ENCODE data around the gene MED15.
"Not testable (repeated sequence)": the region's sequence is repeated elsewhere in the genome, so short reads cannot be mapped to it uniquely, and the experiment has no call there.

The MED15 gene

DNA sequence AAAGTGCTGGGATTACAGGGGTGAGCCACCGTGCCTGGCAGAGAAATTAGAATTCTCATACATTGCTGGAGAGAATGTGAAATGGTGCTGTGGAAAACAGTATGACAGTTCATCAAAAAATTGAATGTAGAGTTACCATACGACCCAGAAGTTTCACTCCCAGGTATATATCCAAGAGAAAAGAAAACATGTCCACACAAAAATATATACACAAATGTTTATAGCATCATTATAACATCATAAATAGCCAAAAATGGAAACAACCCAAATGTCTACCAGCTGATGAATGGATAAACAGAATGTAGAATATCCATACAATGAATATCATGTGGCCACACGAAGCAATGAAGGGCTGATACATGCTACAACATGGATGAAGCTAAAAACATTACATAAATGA, 34.6 kb downstream of the MED15 start:
- no peak for TF ChIP-seq POLR2A (IDR thresholded peaks at IDR 0.05; ENCODE audit: low read depth, low read length)
- DNase-seq (ENCODE audit: insufficient read length, low spot score) = no peak
- no peak for FAIRE-seq

DNA sequence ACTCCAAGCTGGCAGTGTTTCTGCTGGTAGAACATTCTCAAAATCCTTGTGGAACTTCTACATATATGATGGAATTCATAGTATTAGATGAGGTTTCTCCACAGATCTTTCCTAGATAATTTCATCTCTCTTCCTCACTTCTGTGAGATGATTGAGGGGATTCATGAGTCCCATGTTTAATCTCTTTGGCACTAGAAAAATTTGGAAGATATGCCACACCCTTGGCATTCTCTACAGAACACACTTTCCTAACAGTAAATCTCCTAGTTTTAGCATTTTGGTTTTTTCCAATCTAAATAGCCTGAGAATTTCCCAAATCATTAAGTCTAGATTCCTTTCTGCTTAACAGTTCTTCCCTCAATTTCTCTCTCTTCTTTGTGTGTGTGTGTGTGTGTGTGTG, 35.3 kb downstream of the MED15 start:
- FAIRE-seq (no peak), DNase-seq (ENCODE audit: insufficient read length, low spot score) (no peak)
- no peak for TF ChIP-seq POLR2A (IDR thresholded peaks at IDR 0.05; ENCODE audit: low read depth, low read length)

DNA sequence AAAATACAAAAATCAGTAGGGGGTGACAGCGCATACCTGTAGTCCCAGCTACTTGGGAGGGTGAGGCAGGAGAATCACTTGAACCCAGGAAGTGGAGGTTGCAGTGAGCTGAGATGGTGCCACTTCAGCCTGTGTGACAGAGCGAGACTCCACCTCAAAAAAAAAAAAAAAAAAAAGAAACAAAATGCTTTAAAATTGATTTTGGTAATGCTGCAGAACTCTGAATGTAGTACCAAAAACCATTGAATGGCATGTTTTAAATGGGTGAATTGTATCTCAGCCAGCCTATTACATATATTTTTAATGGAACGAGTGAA, 37.9 kb downstream of the MED15 start:
- not testable (repeated sequence) for FAIRE-seq; DNase-seq (ENCODE audit: insufficient read length, low spot score)

DNA sequence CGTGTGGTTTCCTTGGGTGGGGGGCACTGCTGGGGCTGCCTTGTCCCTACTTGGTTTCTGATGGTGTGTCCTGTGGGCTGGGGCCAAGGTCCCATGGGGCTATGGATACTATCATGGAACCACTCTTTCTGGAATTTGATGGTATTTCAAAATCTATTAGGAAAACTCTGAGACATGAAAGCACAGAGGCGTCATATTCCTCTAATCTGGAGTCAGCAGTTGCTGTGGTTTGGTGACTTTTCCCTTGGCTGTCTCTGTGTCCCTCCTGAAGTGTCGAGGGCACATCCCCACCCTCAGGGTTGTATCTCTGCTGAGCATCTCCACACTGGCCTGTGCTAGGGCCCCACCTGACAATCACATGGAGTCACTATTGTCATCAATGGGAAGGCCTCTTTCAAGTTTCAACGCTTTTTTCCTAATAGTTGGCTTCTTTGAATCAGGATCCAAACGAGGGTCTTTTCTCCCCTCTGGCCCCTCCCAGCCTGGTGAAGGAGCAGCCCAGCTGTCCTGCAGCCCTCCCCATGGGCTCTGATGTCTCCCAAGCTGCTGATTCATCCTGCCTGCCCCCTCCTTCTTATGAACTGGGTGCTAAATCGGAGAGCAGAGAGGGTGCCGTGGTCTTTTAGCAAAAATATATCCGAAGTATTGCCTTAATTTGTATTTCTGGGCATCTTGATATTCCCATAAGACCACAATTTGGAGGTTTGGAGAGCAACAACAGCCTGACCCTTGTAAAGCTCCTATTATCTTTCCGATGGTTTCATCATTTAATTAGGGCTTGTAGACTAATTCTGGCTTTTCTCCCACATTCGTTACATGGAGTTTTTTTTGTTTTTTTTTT, 38.5 kb downstream of the MED15 start:
- TF ChIP-seq POLR2A (IDR thresholded peaks at IDR 0.05; ENCODE audit: low read depth, low read length) = no peak
- DNase-seq (ENCODE audit: insufficient read length, low spot score) (no peak), FAIRE-seq (no peak)

DNA sequence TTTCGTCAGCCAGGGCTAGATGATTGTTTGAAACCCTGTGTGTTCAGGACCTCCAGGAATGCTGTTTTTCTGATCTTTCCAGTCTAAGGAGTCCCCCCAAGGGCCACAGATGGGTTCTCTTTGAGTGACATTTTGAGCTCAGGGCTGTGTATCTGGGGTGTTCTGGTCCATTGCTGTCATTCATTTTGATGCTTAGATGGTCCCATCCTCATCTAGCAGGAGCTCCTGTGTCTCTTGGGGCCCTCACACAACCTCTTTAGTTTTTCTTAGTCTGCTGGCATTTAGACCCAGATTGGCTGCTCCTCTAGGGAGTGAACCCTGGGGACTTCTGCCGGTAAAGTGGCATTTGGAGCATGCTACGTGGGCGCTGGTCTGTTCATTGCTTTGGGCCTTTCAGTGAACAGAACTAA, 39.1 kb downstream of the MED15 start:
- TF ChIP-seq POLR2A (IDR thresholded peaks at IDR 0.05; ENCODE audit: low read depth, low read length) = no peak
- no peak for DNase-seq (ENCODE audit: insufficient read length, low spot score)
- FAIRE-seq = no peak

DNA sequence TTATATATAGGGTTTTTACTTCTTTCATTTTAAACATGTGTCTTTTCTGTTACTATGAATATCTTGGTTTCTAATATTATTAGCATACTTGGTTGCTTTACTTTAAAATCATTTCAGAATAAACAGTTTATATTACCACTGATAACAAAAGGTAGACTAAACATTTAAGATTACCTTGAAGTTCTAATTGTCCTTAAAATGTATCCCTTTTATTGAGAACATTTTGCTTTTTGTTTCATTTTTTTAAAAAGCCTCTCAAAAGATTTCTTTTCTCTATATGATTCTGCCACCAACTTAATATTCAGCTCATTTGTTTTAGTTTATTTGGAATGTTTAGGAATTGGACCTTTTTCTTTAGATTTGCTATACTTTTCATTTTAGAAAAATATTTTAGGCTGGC, 39.6 kb downstream of the MED15 start:
- TF ChIP-seq POLR2A (IDR thresholded peaks at IDR 0.05; ENCODE audit: low read depth, low read length) = no peak
- DNase-seq (ENCODE audit: insufficient read length, low spot score) (no peak), FAIRE-seq (no peak)

DNA sequence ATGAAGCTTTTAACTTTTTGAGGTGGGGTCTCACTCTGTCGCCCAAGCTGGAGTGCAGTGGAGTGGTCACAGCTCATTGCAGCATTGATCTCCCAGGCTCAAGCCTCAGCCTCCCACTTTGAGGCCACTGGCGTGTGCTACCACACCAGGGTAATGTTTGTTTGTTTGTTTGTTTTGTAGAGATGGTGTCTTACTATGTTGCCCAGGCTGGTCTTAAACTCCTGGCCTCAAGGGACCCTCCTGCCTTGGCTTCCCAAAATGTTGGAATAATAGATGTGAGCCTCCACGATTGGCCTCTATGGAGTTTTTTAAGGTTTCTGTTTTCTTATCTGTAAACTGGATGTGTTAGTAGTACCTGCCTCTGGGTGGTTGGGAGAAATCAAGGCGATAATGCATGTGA, 41.4 kb downstream of the MED15 start:
- no peak for TF ChIP-seq POLR2A (IDR thresholded peaks at IDR 0.05; ENCODE audit: low read depth, low read length)
- FAIRE-seq (no peak), DNase-seq (ENCODE audit: insufficient read length, low spot score) (no peak)

DNA sequence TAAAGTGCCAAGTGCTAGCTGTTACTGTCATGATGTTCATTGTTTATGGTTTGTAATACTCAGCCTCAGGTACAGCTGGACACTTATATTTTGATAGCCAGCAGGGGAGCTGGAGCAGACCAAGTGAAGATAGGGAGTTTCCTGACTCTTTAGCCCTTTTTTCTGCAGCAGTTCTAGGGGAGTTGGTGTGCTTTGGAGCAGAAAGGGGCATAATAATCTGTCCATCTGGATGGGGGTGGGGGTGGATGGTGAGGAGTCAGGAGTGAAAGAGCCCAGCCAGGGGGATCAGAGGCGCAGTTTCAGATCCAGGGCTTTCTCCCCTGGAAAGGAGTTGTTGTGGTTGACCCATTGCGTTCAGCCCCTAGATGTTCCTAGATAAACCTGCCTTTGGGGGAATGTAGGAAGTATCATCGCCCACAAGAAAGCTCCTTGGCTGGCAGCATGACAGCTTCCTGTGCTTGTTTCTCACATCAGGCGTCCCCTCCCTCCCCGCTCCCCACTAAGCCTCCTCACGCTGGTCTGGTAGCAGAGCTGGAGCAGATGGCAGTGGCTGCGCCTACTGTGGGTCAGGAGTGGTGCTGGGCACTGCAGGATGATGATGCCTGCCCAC, 41.9 kb downstream of the MED15 start:
- TF ChIP-seq POLR2A (IDR thresholded peaks at IDR 0.05; ENCODE audit: low read depth, low read length) = no peak
- FAIRE-seq (no peak), DNase-seq (ENCODE audit: insufficient read length, low spot score) (no peak)

DNA sequence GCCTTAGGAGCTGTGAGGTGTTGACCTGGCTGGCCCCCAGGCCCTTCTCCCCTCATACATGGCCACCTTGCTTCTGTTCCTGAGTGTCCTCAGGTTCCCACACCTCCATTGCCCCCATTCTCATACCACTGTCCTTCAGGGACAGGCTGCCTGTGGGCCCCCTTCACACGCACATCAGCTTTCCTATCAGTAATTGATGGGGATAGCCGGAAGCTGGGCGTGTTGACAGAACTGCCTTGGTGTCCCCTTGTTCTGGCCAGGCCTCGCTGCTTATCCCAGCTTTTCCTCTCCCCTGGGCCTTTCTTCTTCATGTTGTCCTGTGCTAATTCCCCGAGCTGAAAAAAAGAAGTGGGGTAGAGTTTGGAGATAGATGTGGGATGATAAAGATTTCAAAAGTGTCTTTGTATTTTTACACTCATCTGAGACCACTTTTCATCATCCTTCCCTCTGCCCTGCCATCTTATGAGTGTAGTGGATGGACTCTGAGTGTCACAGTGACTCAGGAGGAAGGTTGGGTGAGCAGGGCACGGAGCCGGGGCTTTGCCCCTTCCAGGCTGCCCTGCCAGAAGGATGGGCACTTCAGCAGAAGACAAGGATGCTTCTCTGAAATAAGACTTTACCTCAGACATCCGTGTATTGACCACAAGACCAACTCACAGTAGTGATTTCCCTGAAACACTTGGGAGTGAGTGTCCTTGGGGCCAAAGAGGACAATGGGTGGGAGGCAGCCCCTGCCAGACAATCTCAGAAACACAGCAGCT, 42.8 kb downstream of the MED15 start:
- FAIRE-seq (no peak), DNase-seq (ENCODE audit: insufficient read length, low spot score) (no peak)
- TF ChIP-seq POLR2A (IDR thresholded peaks at IDR 0.05; ENCODE audit: low read depth, low read length) = no peak

DNA sequence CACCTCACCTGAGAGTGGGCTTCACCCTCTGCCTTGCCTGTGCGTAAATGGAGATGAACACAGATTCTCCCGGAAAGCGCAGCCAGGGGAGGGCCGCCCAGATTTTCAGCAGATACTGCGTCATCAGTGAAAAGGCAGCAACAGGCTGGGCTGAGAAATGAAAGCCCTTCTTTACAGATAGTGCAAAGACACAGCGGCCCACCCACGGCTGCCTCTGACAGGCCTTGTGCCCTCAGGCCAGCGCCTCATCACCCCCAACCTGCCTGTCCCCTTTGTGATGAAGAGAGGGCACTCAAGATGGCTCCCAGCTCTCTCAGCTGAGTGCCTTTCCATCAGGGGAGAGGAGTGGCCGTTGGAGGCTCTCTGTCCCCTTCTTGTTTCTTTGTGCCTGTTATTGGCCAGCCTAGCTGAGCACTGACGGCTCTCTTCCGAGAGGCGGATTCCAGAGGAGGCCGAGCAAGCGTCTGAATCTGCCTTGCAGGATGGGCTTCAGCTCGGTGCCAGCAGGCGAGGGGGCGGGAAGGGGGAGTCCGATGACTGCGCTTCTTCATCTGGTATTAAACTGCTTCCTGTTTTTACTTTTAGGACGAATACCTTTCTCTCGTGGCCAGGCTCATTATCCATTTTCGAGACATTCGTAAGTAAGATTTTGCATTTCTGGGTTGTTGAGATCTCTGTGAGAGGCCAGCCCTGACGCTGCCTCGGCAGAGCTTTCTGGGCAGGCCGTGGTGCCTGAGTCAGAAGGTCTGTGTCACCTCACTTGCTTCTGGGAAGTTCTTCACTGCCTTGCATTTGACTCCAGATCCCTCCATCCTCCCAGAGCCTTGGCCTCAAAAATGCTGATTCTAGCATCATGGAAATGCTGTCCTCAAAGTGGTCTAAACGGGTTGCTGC, 43.7 kb downstream of the MED15 start:
- TF ChIP-seq POLR2A (IDR thresholded peaks at IDR 0.05; ENCODE audit: low read depth, low read length) = no peak
- no peak for FAIRE-seq
- DNase-seq (ENCODE audit: insufficient read length, low spot score) = no peak

DNA sequence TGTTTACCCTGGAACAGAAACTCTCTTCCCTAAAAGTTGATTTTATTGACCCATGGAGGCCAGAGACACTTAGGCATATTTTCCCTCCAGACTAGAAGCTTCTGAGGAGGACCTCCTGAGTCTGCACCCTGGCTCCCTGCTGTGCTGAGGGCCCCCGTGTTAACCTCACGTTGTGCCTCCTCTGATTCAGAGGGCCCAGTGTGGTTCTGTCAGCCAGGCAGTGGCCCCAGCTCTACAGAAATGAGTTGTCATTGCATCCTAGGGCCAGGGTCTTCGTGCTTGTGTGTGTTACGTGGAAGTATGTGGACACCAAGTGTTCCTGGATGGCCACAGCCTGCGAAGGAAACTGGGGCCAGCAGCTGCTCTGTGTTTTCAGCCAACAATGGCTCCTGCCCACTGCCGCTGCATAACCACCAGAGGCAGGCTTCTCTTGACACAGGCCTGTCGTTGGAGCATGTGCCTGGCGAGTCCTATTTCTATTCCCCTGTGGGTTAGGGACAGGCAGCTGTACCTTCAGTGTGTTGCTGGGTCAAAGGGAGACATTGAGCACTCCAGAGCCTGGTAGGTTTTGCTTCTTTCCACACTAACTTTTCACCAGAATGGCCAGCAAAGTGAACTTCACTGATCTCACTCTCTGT, 44.5 kb downstream of the MED15 start:
- FAIRE-seq = no peak
- no peak for DNase-seq (ENCODE audit: insufficient read length, low spot score)
- TF ChIP-seq POLR2A (IDR thresholded peaks at IDR 0.05; ENCODE audit: low read depth, low read length) = no peak

DNA sequence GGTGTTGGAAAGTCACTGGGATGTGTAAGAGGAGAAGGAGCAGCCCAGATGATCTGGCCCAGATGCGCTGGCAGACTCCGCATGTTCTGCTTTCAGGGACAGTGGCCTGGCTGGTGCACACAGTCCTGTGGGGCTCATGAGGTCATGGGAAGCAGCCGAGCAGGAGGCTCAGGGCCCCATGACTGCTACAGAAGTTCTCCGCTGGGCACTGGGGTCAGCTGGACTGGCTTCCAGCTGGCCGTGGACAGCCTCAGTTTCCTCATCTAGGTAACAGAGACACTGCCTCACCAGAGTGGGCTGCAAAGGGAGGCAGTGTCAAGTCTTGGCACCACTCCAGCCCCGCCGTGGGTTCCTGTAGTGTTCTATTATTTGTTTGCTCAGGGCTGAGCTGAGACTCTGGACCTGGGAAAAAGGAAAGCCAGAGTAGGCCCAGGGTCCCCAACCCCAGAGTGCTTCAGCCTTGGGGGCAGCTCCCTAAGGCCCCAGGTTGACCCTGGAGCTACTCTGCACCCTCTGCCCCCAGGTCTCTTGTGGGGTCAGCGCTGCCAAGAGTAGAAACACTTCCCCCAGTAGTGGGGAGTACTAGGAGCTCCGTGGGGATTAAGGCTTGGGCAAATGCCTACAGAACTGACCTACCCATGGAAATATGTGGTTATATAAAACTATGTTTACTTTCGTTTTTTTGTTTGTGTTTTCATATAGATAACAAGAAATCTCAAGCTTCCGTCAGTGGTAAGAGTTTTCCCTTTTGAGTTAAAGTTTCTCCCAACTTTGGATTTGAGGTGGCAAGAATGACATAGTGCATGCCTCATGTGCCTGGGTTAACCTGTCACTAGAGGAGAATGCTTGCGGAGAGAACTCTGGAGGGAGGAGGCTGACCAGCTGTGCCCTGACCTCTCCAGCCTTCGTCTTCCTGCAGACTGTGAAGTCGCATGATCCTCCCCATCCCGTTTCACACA, 45.3 kb downstream of the MED15 start:
- no peak for FAIRE-seq
- no peak for TF ChIP-seq POLR2A (IDR thresholded peaks at IDR 0.05; ENCODE audit: low read depth, low read length)
- no peak for DNase-seq (ENCODE audit: insufficient read length, low spot score)

Measured in H54 (cell line).